Adipose tissue (tissue), 3 donors: ENCODE measurements around the gene PIGT. TPM values are rescaled to one million over a fixed set of nuclear protein-coding genes. Genes with fewer than 3 reads are reported as not detected.

Source experiments
- H3K27ac ChIP-seq: one replicate; pipeline ENCODE4 v1.5.1; 2013; ENCODE audit warnings: low read depth, low read length
- WGBS, 3 donors: extraction: QIAGEN DNeasy Blood & Tissue Kit; methylation state at CpG; one replicate each; pipeline ENCODE4 v1.1.7; 2013; 5-methylcytosine and 5-hydroxymethylcytosine counted together
- polyA plus RNA-seq, 3 donors: library from polyadenylated mRNA; stranded (reverse); fragments of 200-250 nt; gene quantifications; one replicate each; pipeline ENCODE4 v1.2.3, GENCODE V29; 2013
- donor health status: healthy with polysubstance abuse.
- donor health status: Bipolar disorder and iron deficiency.
- donor health status: healthy.

PIGT gene
- polyA plus RNA-seq, 3 donors = 45.9 to 73.5 (median 62.2) TPM

DNA sequence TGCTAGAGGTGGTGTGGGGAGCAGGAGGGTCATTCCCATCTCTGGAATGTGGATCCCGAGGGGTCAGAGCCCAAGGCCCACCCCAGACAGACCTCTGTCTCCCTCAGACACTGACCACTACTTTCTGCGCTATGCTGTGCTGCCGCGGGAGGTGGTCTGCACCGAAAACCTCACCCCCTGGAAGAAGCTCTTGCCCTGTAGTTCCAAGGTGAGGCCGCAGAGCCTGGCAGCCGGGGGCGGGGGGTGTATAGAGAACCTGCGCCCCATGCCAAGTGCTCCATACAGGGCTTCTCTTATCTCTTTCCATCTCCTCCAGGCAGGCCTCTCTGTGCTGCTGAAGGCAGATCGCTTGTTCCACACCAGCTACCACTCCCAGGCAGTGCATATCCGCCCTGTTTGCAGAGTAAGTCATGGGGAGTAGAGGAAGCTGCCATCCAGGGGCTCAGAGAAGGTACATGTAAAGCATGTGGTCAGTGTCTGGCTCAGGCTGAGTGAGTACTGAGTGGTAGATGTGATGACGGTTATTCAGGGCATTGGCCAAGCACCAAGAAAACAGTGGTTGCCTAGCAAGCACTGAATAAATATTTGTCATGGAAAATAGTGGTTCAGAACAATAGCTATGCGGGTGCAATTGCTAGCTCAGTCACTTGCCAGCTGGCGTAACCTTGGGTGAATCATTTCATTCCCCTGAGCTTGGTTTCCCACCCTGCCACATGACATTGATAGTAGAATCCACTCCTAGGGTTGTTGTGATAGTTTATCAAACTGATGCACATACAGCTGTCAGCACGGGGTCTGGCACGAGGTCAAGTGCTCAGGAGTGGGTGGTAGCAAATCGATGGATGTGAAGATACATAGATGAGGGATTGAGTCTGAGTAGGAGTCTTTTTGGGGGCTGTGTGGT lies 3.5 kb downstream of the PIGT start:
- WGBS, 3 donors = 65 to 79% (median 70%) methylated on average over 17 of the region's 17 CpGs
- no peak overlapping the region for H3K27ac ChIP-seq

GRCh38 chr20:45420125-45420524 lies 4.2 kb downstream of the PIGT start:
- H3K27ac ChIP-seq = no peak overlapping the region
- WGBS, 3 donors = 87 to 95% (median 93%) methylated on average over 8 of the region's 8 CpGs

DNA sequence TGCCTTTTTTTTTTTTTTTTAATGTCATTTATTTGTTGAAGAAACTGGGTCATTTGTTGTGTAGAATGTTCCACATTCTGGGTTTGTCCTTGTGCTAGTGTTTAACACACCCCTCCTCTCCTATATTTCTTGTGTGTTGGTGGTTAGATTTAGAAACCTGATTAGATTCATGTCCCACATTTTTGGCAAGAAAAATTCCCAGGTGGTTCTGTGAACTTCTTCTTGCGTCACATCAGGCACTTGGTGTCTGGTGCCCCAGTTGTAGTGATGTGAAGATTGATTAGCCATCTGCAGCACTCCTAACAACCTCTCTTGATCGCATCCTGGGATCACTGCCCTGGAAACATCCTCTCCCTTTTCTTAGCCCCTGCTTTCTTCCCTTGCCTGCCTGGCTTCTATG lies 7.8 kb downstream of the PIGT start:
- H3K27ac ChIP-seq = no peak overlapping the region
- WGBS, 3 donors = 87 to 98% (median 89%) methylated on average over 2 of the region's 2 CpGs

DNA sequence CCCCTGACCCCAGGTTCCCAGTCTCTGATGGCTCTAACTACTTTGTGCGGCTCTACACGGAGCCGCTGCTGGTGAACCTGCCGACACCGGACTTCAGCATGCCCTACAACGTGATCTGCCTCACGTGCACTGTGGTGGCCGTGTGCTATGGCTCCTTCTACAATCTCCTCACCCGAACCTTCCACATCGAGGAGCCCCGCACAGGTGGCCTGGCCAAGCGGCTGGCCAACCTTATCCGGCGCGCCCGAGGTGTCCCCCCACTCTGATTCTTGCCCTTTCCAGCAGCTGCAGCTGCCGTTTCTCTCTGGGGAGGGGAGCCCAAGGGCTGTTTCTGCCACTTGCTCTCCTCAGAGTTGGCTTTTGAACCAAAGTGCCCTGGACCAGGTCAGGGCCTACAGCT lies 9.6 kb downstream of the PIGT start:
- WGBS, 3 donors = 92 to 98% (median 95%) methylated on average over 17 of the region's 17 CpGs
- H3K27ac ChIP-seq = no peak overlapping the region

DNA sequence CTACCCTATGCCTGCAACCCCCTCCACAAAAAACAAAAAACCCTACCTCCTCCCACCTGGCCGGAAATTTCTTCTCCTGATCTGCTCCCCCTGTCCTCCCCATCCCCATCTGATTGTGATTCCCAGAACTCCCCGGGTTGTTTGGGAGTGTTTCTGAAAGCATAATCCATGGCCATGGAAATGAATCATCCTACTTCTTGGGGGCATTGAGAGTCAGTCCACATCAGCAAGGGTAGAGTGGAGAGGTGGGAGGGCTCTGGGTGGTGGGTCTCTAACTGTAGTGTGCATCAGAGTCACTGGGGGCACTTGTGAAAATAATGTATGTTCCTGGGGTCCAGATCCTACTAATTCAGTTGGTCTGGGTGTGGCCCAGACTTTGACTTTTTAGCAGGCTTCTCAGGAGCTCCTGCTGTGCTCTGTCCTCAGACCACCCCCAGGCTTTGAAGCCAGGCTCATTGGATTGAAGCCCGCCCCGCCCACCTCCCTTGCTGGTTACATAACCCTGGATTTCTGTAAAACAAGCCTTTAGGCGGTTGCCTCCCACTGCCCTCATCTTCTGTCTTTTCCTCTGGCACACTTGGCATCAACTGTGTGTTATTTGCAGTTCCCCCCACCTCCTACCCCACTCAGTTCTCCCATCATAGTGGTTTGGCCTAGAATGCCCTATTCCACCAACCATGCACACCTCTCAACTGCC lies 10.5 kb downstream of the PIGT start:
- no peak overlapping the region for H3K27ac ChIP-seq
- WGBS, 3 donors = 71 to 83% (median 74%) methylated on average over 5 of the region's 5 CpGs

DNA sequence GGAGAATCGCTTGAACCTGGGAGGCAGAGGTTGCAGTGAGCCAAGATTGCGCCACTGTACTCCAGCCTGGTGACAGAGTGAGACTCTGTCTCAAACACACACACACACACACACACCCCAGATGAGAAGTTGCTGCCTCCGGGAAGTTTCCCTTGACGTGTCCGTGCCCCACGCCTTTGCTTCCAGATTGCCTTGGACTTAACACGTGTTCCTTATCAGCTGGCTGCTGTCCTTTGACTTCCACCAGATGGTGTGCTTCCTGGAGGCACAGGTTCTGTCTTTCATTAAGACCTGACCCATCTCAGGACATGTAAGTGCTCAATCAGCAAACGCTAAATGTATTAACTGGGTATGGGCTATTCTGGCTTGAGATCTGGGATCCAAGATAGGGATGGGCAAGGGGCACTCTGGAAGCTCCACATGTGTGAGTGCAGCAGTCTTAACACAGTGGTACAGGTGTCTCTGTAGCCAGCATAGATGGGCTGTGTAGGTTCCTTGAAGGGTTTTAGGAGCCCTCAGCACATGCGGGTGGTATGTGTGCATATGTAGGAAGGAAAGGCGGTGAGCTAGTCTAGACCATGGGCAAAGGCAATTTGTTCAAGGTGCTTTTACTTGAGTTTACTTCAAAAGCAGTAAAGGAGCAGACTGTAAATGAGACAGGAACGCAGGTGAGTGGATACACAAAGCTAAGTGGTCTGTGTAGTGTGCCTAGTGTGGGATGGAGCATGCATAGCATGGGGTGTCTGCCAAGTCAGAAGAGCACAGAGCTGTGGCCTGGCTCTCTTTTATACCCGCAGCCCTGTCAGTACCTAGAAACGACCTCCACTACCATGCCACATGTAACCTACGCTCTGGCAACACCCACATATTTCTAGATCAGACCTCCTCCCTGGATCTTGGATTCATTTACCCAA lies 11.6 kb downstream of the PIGT start:
- no peak overlapping the region for H3K27ac ChIP-seq
- 65 to 81% (median 80%) methylated on average over 14 of the region's 14 CpGs for WGBS, 3 donors

DNA sequence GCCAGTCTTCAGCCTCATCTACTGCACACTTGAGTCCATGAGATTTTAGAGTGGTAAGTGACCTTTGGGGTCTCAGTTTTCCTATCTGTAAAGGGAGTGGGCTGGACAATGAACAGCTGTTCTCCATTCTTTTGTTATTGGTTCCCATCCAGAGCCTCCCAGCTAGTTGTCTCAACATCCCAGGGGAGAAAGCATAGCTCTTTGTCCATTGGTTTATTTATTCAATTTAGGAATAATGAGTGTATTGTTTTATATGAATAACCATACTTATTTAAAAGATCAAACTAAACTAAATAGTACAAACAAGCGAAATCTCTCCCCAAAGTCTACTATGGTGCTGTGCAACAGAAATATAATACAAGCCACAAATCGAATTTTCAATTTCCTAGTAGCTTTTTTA lies 13.7 kb downstream of the PIGT start:
- 77 to 78% (median 78%) methylated on average over 2 of the region's 2 CpGs for WGBS, 3 donors
- no peak overlapping the region for H3K27ac ChIP-seq

GRCh38 chr20:45432294-45432693 lies 16.4 kb downstream of the PIGT start:
- no peak overlapping the region for H3K27ac ChIP-seq

GRCh38 chr20:45433316-45433715 lies 17.4 kb downstream of the PIGT start:
- H3K27ac ChIP-seq = no peak overlapping the region

More at GRCh38 chr20:45432294-45432693, 16.4 kb downstream of the PIGT start:
- WGBS, 3 donors = 44 to 82% (median 49%) methylated on average over 5 of the region's 5 CpGs

DNA sequence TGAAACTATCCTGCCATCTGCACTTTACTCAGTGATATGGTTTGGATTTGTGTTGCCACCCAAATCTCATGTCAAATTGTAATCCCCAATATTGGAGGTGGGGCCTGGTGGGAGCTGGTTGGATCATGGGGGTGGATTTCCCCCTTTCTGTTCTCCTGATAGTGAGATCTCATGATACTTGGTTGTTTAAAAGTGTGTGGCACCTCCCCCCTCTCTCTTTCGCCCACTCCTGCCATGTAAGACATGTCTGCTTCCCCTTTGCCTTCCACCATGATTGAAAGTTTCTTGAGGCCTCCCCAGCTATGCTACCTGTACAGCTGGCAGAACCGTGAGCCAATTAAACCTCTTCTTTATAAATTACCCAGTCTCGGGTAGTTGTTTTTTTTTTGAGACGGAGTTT lies 18.0 kb downstream of the PIGT start:
- WGBS, 3 donors = 88 to 95% (median 92%) methylated on average over 4 of the region's 4 CpGs
- H3K27ac ChIP-seq = no peak overlapping the region

More at GRCh38 chr20:45433316-45433715, 17.4 kb downstream of the PIGT start:
- 63 to 79% (median 71%) methylated on average over 3 of the region's 3 CpGs for WGBS, 3 donors

DNA sequence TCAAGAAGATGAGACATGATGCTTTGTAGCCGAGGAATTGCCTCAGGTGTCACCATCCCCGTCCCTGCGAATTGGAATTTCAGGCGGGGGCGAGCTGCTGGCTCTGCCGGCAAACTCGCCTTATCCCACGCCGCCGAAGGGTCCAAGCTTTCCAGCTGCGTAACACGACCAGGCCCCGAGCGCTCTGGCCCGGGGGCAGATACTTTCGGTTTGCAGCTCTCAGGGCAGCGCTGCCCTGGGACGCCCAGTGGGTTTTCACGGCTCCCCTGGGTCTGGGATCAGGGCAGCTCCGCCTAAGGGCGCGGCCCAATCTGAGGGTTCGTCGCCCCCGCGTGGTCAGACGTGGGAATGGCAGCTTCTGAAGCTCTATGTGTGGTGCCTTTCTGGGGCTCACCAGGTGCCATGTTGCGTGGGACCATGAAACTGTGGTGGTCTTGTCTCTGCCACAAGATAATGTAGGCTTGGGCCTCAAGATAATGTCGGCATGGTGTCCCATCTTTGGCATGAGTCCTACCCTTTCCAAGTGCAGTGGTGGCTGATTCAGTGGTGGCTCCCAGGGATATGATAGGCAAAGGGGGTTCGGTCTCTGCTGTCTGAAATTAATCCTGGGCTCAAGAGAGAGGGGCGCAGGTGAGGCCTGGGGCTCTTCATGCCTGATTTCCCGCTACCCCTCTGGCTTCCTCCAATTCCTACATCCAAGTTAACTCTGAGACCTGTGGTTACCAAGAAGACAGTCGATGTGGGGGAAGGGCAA lies 21.0 kb downstream of the PIGT start:
- no peak overlapping the region for H3K27ac ChIP-seq
- 9 to 11% (median 9%) methylated on average over 33 of the region's 33 CpGs for WGBS, 3 donors

DNA sequence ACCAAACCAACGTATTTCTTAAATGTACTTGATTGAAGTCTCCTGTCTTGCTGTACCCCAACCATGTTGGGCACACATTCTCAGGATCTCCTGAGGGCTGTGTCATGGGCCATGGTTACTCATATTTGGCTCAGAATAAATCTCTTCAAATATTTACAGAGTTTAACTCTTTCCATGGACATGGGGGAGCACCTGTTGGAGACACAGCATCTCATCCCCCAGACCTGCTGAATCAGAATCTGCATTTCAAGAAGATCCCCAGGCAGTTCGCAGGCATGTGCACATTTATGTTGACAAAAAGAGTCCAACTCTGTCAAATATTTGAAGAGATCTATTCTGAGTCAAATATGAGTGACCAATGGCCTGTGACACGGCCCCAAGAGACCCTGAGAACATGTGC lies 24.5 kb downstream of the PIGT start:
- 84 to 85% (median 85%) methylated on average over 3 of the region's 3 CpGs for WGBS, 3 donors
- H3K27ac ChIP-seq = no peak overlapping the region

- 65 to 76% (median 66%) methylated on average over 5 of the region's 5 CpGs for WGBS, 3 donors
Measured at GRCh38 chr20:45440891-45441685, 25.1 kb downstream of the PIGT start.

DNA sequence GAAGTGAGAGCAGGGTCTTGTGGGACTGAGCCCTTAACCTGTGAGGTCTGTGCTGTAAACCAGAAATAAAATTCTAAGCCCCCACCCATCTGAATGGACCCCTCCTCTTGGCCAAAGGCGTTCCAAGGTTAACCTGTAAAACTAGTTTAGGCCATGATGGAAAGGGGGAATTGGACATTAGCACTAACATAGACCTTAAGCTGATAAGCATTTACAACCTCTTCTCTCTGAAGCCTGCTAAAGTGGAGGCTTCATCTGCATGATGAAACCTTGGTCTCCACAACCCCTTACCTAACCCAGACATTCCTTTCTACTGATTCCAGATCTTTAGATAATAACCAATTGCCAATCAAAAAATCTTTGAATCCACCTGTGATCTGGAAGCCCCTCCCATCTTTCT lies 25.8 kb downstream of the PIGT start:
- no peak overlapping the region for H3K27ac ChIP-seq
- WGBS, 3 donors = 63 to 86% (median 85%) methylated on average over 1 of the region's 1 CpG

More at GRCh38 chr20:45440891-45441685, 25.1 kb downstream of the PIGT start:
- no peak overlapping the region for H3K27ac ChIP-seq

DNA sequence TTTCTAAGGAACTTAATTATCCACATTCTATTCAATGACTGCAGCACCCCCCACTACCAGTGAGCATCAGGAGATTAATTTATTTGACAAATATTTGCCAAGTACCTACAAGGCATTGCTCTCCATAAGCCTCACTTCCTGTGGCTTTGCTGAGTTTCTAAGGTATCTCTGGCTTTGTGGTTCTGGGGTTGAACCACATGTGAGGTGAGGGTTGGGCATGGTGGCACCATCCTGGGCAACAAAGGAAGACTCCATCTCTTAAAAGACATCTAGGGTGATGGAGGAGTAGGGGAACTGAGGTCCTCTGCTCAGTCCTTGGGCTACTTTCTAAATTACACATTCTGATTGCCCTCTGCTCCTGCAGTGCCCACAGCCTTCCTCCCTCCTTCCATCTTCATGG lies 28.1 kb downstream of the PIGT start:
- no peak overlapping the region for H3K27ac ChIP-seq

DNA sequence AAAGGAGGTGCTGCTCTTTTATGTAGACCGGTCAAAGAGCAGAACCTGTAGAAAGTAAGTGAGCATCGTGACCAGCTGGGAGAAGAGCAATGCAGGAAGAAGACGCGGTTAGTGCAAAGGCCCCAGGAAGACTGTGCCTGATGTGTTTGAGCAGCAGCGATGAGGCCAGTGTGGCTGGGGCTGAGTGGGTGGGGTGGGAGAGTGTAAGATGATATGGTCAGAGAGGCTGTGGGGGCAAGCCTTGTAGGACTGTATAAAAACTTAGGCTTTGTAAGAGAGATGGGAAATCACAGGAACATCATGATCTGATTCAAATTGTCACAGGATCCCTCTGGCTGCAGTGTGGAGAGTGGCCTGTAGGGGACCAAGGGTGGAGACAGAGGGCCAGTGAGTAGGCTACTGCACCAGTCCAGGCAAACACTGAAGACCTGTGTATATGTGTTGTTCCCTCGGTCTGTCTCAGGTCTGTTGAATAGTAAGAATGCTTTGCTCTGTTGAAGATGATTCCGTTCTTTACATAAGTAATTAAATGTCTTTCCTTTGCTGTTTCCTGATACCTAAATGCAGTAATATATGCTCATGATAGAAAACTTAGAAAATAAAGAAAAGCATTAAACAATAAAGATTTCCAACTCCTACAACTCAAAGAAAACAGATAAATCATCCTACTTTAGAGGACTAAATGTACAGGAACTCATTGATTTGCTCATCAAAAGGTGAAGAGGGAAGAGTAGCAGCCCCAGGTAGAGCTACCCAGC lies 30.0 kb downstream of the PIGT start:
- 68 to 72% (median 72%) methylated on average over 7 of the region's 7 CpGs for WGBS, 3 donors
- H3K27ac ChIP-seq = no peak overlapping the region

GRCh38 chr20:45448270-45448669 lies 32.3 kb downstream of the PIGT start:
- no peak overlapping the region for H3K27ac ChIP-seq
- 58 to 68% (median 68%) methylated on average over 6 of the region's 6 CpGs for WGBS, 3 donors
